ENCODE data around the gene NSF.
"Not testable (repeated sequence)": the region's sequence is repeated elsewhere in the genome, so short reads cannot be mapped to it uniquely, and the experiment has no call there.

Gene NSF

DNA sequence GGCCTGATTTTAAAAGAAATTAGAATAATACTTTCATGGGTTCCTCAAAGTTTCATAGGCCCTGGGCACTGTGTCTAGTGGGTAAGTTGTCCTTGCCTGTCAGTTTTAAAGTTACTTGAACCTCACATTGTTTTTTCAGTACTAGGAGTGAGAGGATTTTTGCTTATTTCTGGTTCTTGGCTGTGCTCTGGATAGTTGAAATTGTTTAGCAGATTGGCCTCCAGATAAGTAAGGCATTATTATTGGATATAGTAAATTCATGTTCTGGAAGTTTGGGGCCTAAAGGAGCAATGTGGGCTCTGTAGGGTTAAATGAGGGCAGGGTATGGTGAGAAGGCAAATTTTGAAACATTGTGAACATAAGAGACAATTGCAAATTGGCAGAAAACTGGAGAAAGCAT, 149.5 kb downstream of the NSF start:
- no peak overlapping the region for H3K4me3 ChIP-seq (ENCODE audit: low read depth, low read length)
- no peaks in the 10 kb centered on the region for H3K9me3 ChIP-seq (ENCODE audit: control insufficient read depth, insufficient read depth, low read depth, low read length)
- no peaks in the 10 kb centered on the region for H3K27me3 ChIP-seq (ENCODE audit: control insufficient read depth, insufficient read depth, low read length)
- peaks cover 4% of the 10 kb centered on the region; the same call in 1 of the 2 replicates for H3K4me1 ChIP-seq (ENCODE audit: control insufficient read depth, insufficient read depth, low read length)
- H3K36me3 ChIP-seq (ENCODE audit: control insufficient read depth, insufficient read depth, low read length) = no peaks in the 10 kb centered on the region
- no peak overlapping the region for H3K27ac ChIP-seq (ENCODE audit: low read depth, low read length)
- H3K9ac ChIP-seq (ENCODE audit: low read length) = no peak overlapping the region

DNA sequence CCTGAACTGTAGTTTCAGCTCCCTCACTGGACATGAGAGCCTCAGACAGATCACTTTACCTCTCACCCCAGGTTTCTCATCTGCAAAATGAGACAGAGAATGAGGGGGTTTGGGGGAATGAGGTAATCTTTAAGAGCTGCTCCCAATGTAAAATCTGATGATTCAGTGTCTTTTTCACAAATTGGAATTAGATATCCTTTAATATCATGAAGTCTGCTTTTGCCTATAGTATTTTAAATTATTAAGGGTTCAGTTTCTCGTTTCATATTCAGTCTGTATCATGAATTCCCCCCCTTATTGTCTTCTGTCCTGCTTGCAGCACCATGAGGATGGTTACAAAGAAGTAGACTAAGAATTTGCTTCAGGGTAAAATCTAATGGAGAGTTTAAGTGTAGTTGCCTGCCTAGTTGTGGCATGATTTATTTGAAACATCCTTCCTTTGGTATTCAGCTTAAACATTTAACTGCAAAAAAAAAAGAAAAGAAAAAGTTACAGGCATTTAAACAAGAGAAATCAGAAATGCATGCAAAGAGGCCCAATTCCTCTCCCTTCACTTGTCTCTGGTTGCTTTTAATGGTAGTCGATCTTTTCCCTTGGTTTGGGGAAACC, 150.8 kb downstream of the NSF start:
- Histone ChIP-seq H3K4me1 (ENCODE audit: control insufficient read depth, insufficient read depth, low read length) (peaks cover 4% of the 10 kb centered on the region; the same call in 1 of the 2 replicates), H3K9me3 (ENCODE audit: control insufficient read depth, insufficient read depth, low read depth, low read length) (no peaks in the 10 kb centered on the region), H3K27me3 (ENCODE audit: control insufficient read depth, insufficient read depth, low read length) (no peaks in the 10 kb centered on the region), H3K9ac (ENCODE audit: low read length) (no peak overlapping the region), H3K4me3 (ENCODE audit: low read depth, low read length) (no peak overlapping the region), H3K36me3 (ENCODE audit: control insufficient read depth, insufficient read depth, low read length) (no peaks in the 10 kb centered on the region), H3K27ac (ENCODE audit: low read depth, low read length) (no peak overlapping the region)

GRCh38 chr17:46742565-46743270, 152.2 kb downstream of the NSF start:
- no peak overlapping the region for H3K27ac ChIP-seq (ENCODE audit: low read depth, low read length)
- no peak overlapping the region for H3K9ac ChIP-seq (ENCODE audit: low read length)
- H3K27me3 ChIP-seq (ENCODE audit: control insufficient read depth, insufficient read depth, low read length) = no peaks in the 10 kb centered on the region
- no peak overlapping the region for H3K4me3 ChIP-seq (ENCODE audit: low read depth, low read length)
- peaks cover 4% of the 10 kb centered on the region; the same call in 1 of the 2 replicates for H3K4me1 ChIP-seq (ENCODE audit: control insufficient read depth, insufficient read depth, low read length)
- H3K9me3 ChIP-seq (ENCODE audit: control insufficient read depth, insufficient read depth, low read depth, low read length) = no peaks in the 10 kb centered on the region
- H3K36me3 ChIP-seq (ENCODE audit: control insufficient read depth, insufficient read depth, low read length) = no peaks in the 10 kb centered on the region

DNA sequence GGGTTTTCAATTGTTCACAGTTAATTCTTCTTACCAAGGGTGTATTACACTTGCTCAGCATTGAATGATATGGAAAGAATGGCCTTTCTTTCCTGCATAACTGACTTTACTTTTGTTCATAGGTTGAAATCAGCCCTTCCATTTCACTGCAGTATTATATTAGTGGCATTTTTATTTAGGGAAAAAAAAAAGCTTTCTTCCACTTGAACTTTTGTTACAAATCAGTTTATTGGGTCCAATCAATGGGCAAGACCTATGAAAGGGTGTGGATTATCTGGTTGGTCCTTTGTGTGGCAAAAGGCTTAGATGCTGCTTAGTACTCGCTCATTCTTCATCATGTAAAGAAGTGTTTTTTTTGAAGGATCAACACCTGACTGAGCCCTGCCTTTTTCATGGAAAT, 154.0 kb downstream of the NSF start:
- no peaks in the 10 kb centered on the region for H3K36me3 ChIP-seq (ENCODE audit: control insufficient read depth, insufficient read depth, low read length)
- H3K9ac ChIP-seq (ENCODE audit: low read length) = no peak overlapping the region
- H3K4me1 ChIP-seq (ENCODE audit: control insufficient read depth, insufficient read depth, low read length) = peaks cover 4% of the 10 kb centered on the region; the same call in 1 of the 2 replicates
- H3K4me3 ChIP-seq (ENCODE audit: low read depth, low read length) = no peak overlapping the region
- no peak overlapping the region for H3K27ac ChIP-seq (ENCODE audit: low read depth, low read length)
- H3K27me3 ChIP-seq (ENCODE audit: control insufficient read depth, insufficient read depth, low read length) = no peaks in the 10 kb centered on the region
- no peaks in the 10 kb centered on the region for H3K9me3 ChIP-seq (ENCODE audit: control insufficient read depth, insufficient read depth, low read depth, low read length)

DNA sequence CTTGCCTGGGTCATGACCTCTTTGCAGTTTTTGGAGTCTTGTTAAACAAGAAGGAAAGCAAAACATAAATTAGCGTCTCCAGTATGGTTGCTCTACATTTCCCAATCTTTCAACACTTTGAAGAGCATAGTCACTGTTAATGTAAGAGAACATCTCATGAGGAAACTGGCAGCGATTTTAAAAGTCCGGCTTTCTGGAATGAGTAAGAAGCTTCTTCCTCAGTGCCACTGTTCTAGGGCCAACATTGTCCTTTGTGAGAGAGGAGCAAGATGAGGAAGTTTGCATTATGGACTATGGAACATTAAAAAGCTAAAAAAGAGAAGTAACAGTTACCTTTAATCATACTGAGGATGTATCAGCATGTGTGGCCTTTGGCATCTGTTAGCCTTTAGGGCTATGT, 154.9 kb downstream of the NSF start:
- no peaks in the 10 kb centered on the region for H3K9me3 ChIP-seq (ENCODE audit: control insufficient read depth, insufficient read depth, low read depth, low read length)
- H3K4me1 ChIP-seq (ENCODE audit: control insufficient read depth, insufficient read depth, low read length) = peaks cover 4% of the 10 kb centered on the region; the same call in 1 of the 2 replicates
- H3K36me3 ChIP-seq (ENCODE audit: control insufficient read depth, insufficient read depth, low read length) = no peaks in the 10 kb centered on the region
- no peak overlapping the region for H3K27ac ChIP-seq (ENCODE audit: low read depth, low read length)
- no peaks in the 10 kb centered on the region for H3K27me3 ChIP-seq (ENCODE audit: control insufficient read depth, insufficient read depth, low read length)
- H3K4me3 ChIP-seq (ENCODE audit: low read depth, low read length) = no peak overlapping the region
- H3K9ac ChIP-seq (ENCODE audit: low read length) = no peak overlapping the region

DNA sequence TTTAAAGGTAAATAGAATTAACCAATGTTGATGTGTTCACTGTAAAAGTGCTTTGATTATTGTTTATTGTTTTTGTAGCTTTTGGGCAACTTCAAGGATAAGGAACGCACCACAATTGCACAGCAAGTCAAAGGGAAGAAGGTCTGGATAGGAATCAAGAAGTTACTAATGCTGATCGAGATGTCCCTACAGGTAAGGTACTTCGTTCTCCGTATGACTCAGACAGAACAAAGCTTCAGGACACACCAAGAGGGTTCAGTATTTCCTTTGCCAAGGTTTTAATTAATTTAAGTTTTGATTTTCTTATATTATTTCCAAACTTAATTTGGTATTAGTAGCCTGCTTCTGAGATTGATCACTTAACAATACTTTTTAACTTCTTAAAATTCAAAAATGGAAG, 161.0 kb downstream of the NSF start:
- H3K36me3 ChIP-seq (ENCODE audit: control insufficient read depth, insufficient read depth, low read length) = peaks cover 13% of the 10 kb centered on the region
- H3K27ac ChIP-seq (ENCODE audit: low read depth, low read length) = no peak overlapping the region
- H3K4me3 ChIP-seq (ENCODE audit: low read depth, low read length) = no peak overlapping the region
- no peaks in the 10 kb centered on the region for H3K27me3 ChIP-seq (ENCODE audit: control insufficient read depth, insufficient read depth, low read length)
- no peak overlapping the region for H3K9ac ChIP-seq (ENCODE audit: low read length)
- H3K4me1 ChIP-seq (ENCODE audit: control insufficient read depth, insufficient read depth, low read length) = no peaks in the 10 kb centered on the region
- no peaks in the 10 kb centered on the region for H3K9me3 ChIP-seq (ENCODE audit: control insufficient read depth, insufficient read depth, low read depth, low read length)

GRCh38 chr17:46753776-46754175, 163.3 kb downstream of the NSF start:
- Histone ChIP-seq H3K27ac (ENCODE audit: low read depth, low read length) (no peak overlapping the region), H3K4me3 (ENCODE audit: low read depth, low read length) (no peak overlapping the region), H3K9ac (ENCODE audit: low read length) (no peak overlapping the region), H3K4me1 (ENCODE audit: control insufficient read depth, insufficient read depth, low read length) (no peaks in the 10 kb centered on the region), H3K9me3 (ENCODE audit: control insufficient read depth, insufficient read depth, low read depth, low read length) (no peaks in the 10 kb centered on the region), H3K27me3 (ENCODE audit: control insufficient read depth, insufficient read depth, low read length) (no peaks in the 10 kb centered on the region), H3K36me3 (ENCODE audit: control insufficient read depth, insufficient read depth, low read length) (peaks cover 13% of the 10 kb centered on the region)

GRCh38 chr17:46756081-46756735, 165.7 kb downstream of the NSF start:
- H3K4me1 ChIP-seq (ENCODE audit: control insufficient read depth, insufficient read depth, low read length) = no peaks in the 10 kb centered on the region
- H3K4me3 ChIP-seq (ENCODE audit: low read depth, low read length) = no peak overlapping the region
- H3K9me3 ChIP-seq (ENCODE audit: control insufficient read depth, insufficient read depth, low read depth, low read length) = no peaks in the 10 kb centered on the region
- H3K36me3 ChIP-seq (ENCODE audit: control insufficient read depth, insufficient read depth, low read length) = peaks cover 29% of the 10 kb centered on the region
- H3K9ac ChIP-seq (ENCODE audit: low read length) = no peak overlapping the region
- no peaks in the 10 kb centered on the region for H3K27me3 ChIP-seq (ENCODE audit: control insufficient read depth, insufficient read depth, low read length)
- H3K27ac ChIP-seq (ENCODE audit: low read depth, low read length) = no peak overlapping the region

GRCh38 chr17:46756861-46757260, 166.4 kb downstream of the NSF start:
- Histone ChIP-seq H3K9ac (ENCODE audit: low read length) (no peak overlapping the region), H3K27me3 (ENCODE audit: control insufficient read depth, insufficient read depth, low read length) (no peaks in the 10 kb centered on the region), H3K27ac (ENCODE audit: low read depth, low read length) (no peak overlapping the region), H3K36me3 (ENCODE audit: control insufficient read depth, insufficient read depth, low read length) (peaks cover 34% of the 10 kb centered on the region), H3K9me3 (ENCODE audit: control insufficient read depth, insufficient read depth, low read depth, low read length) (no peaks in the 10 kb centered on the region), H3K4me1 (ENCODE audit: control insufficient read depth, insufficient read depth, low read length) (no peaks in the 10 kb centered on the region), H3K4me3 (ENCODE audit: low read depth, low read length) (no peak overlapping the region)

DNA sequence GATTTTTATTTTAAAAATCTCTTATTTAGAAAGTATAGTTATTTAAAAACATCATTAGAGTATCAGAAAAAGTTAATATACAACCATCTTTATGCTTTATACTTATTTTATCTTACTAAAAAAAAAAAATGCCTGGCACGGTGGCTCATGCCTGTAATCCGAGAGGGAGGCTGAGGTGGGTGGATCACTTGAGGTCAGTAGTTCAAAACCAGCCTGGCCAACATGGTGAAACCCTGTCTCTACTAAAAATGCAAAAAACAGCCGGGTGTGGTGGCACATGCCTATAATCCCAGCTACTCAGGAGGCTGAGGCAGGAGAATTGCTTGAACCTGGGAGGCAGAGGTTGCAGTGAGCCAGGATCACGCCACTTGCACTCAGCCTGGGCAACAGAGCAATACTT, 167.1 kb downstream of the NSF start:
- not testable (repeated sequence) for H3K9me3 ChIP-seq (ENCODE audit: control insufficient read depth, insufficient read depth, low read depth, low read length); H3K27ac ChIP-seq (ENCODE audit: low read depth, low read length); H3K27me3 ChIP-seq (ENCODE audit: control insufficient read depth, insufficient read depth, low read length); H3K4me1 ChIP-seq (ENCODE audit: control insufficient read depth, insufficient read depth, low read length); H3K4me3 ChIP-seq (ENCODE audit: low read depth, low read length)
- H3K9ac ChIP-seq (ENCODE audit: low read length) = peak overlapping the region; percentile 2
- peaks cover 37% of the 10 kb centered on the region for H3K36me3 ChIP-seq (ENCODE audit: control insufficient read depth, insufficient read depth, low read length)

DNA sequence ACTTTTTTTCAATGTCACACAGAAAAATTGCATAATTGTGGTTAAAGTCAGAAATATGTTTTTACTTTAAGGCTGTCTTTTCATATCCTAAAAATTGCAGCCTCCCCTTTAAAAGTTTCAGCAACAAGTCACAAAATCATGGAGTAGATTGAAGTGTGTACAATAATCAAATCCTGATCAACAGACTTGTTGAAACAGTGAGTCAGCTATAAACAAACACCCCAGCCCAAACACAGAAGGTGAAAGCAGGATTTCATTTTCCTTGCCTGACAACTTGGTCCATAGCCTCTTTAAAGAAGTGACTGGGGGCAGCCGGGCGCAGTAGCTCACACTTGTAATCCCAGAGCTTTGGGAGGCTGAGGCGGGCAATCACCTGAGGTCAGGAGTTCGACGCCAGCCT, 168.1 kb downstream of the NSF start:
- no peaks in the 10 kb centered on the region for H3K27me3 ChIP-seq (ENCODE audit: control insufficient read depth, insufficient read depth, low read length)
- H3K9me3 ChIP-seq (ENCODE audit: control insufficient read depth, insufficient read depth, low read depth, low read length) = no peaks in the 10 kb centered on the region
- no peak overlapping the region for H3K4me3 ChIP-seq (ENCODE audit: low read depth, low read length)
- H3K36me3 ChIP-seq (ENCODE audit: control insufficient read depth, insufficient read depth, low read length) = peaks cover 46% of the 10 kb centered on the region
- no peaks in the 10 kb centered on the region for H3K4me1 ChIP-seq (ENCODE audit: control insufficient read depth, insufficient read depth, low read length)
- no peak overlapping the region for H3K9ac ChIP-seq (ENCODE audit: low read length)
- H3K27ac ChIP-seq (ENCODE audit: low read depth, low read length) = no peak overlapping the region
